H9 (cell line): ENCODE results near the gene ANKRD65. TPM values are rescaled to one million over a fixed set of nuclear protein-coding genes. Genes with fewer than 3 reads are reported as not detected.

ENCODE experiments used
- DNase-seq: peaks from one replicate; pipeline ENCODE4 v3.0.0-alpha.2; 2017
- H2AFZ ChIP-seq: one replicate; pipeline ENCODE4 v1.6.1; 2013; ENCODE audit warnings: mild to moderate bottlenecking, low read length, control low read depth, moderate library complexity
- H2AK5ac ChIP-seq: 2 replicates; pipeline ENCODE4 v1.6.1; 2013; ENCODE audit warnings: low read length, control low read depth, mixed read lengths; ENCODE audit not compliant: insufficient read length
- H2BK120ac ChIP-seq: one replicate; pipeline ENCODE4 v1.6.1; 2013; ENCODE audit warnings: low read depth, mild to moderate bottlenecking, low read length, control low read depth, inconsistent platforms; ENCODE audit not compliant: poor library complexity, severe bottlenecking
- H2BK12ac ChIP-seq: 2 replicates; pipeline ENCODE4 v1.6.1; 2013; ENCODE audit warnings: low read length, control low read depth, mixed read lengths, low read depth; ENCODE audit not compliant: insufficient read length
- H2BK15ac ChIP-seq: 2 replicates; pipeline ENCODE4 v1.6.1; 2013; ENCODE audit warnings: low read depth, low read length, control low read depth
- H2BK20ac ChIP-seq: one replicate; pipeline ENCODE4 v1.6.1; 2013; ENCODE audit warnings: low read depth, mild to moderate bottlenecking, low read length, control low read depth, inconsistent platforms; ENCODE audit not compliant: poor library complexity, severe bottlenecking
- H2BK5ac ChIP-seq: 2 replicates; pipeline ENCODE4 v1.6.1; 2013; ENCODE audit warnings: low read length, control low read depth, mixed read lengths; ENCODE audit not compliant: insufficient read length
- H3K14ac ChIP-seq: 2 replicates; pipeline ENCODE4 v1.6.1; 2013; ENCODE audit warnings: low read length, control low read depth; ENCODE audit not compliant: insufficient read depth
- H3K18ac ChIP-seq: 2 replicates; pipeline ENCODE4 v1.6.1; 2013; ENCODE audit warnings: low read depth, mild to moderate bottlenecking, mixed read lengths, low read length, control low read depth; ENCODE audit not compliant: insufficient read length
- H3K23ac ChIP-seq: 2 replicates; pipeline ENCODE4 v1.6.1; 2013; ENCODE audit warnings: low read length, control low read depth, mixed read lengths, low read depth; ENCODE audit not compliant: insufficient read length
- H3K23me2 ChIP-seq: 2 replicates; pipeline ENCODE4 v1.6.1; 2013; ENCODE audit warnings: low read depth, mild to moderate bottlenecking, mixed read lengths, low read length, control low read depth; ENCODE audit not compliant: insufficient read length, poor library complexity, severe bottlenecking
- H3K27ac ChIP-seq: 2 replicates; pipeline ENCODE4 v1.5.1; 2013; ENCODE audit warnings: low read length, control low read depth, mixed read lengths, low read depth; ENCODE audit not compliant: insufficient read length
- H3K27me3 ChIP-seq: 2 replicates; pipeline ENCODE4 v1.6.1; 2013; ENCODE audit warnings: low read length, control low read depth, inconsistent platforms; ENCODE audit not compliant: insufficient read depth
- H3K4ac ChIP-seq: 2 replicates; pipeline ENCODE4 v1.6.1; 2013; ENCODE audit warnings: low read depth, mild to moderate bottlenecking, control low read depth, inconsistent platforms, low read length, moderate library complexity
- H3K4me1 ChIP-seq: 2 replicates; pipeline ENCODE4 v1.6.1; 2013; ENCODE audit warnings: low read length, control low read depth, inconsistent platforms; ENCODE audit not compliant: insufficient read depth
- H3K4me2 ChIP-seq: 2 replicates; pipeline ENCODE4 v1.6.1; 2013; ENCODE audit warnings: low read length, control low read depth, mixed read lengths; ENCODE audit not compliant: insufficient read length, insufficient read depth
- H3K56ac ChIP-seq: 2 replicates; pipeline ENCODE4 v1.6.1; 2013; ENCODE audit warnings: low read depth, mild to moderate bottlenecking, mixed read lengths, low read length, control low read depth; ENCODE audit not compliant: insufficient read length
- H3K79me1 ChIP-seq: 2 replicates; pipeline ENCODE4 v1.6.1; 2013; ENCODE audit warnings: low read depth, mild to moderate bottlenecking, moderate library complexity, low read length, control low read depth, inconsistent platforms; ENCODE audit not compliant: insufficient read depth, poor library complexity, severe bottlenecking
- H3K79me2 ChIP-seq: 2 replicates; pipeline ENCODE4 v1.6.1; 2013; ENCODE audit warnings: low read length, control low read depth, inconsistent platforms; ENCODE audit not compliant: insufficient read depth
- H3K9ac ChIP-seq: 2 replicates; pipeline ENCODE4 v1.6.1; 2013; ENCODE audit warnings: low read length, control low read depth, mixed read lengths; ENCODE audit not compliant: insufficient read length; ENCODE audit errors: extremely low read depth
- H3K9me3 ChIP-seq: one replicate; pipeline ENCODE4 v1.6.1; 2013; ENCODE audit warnings: low read depth, low read length, inconsistent platforms; ENCODE audit not compliant: control insufficient read depth
- H3T11ph ChIP-seq: one replicate; pipeline ENCODE4 v1.6.1; 2013; ENCODE audit warnings: mild to moderate bottlenecking, low read length, control low read depth, inconsistent platforms
- H4K20me1 ChIP-seq: one replicate; pipeline ENCODE4 v1.6.1; 2013; ENCODE audit not compliant: control insufficient read depth, insufficient read length, insufficient read depth
- H4K5ac ChIP-seq: 2 replicates; pipeline ENCODE4 v1.6.1; 2013; ENCODE audit warnings: low read depth, mild to moderate bottlenecking, mixed read lengths, low read length, control low read depth; ENCODE audit not compliant: insufficient read length
- H4K8ac ChIP-seq: replicated peaks from 2 replicates; pipeline ENCODE4 v1.6.1; 2013; ENCODE audit warnings: low read length, control low read depth, mixed read lengths, low read depth; ENCODE audit not compliant: insufficient read length
- H4K91ac ChIP-seq: 2 replicates; pipeline ENCODE4 v1.6.1; 2013; ENCODE audit warnings: low read depth, mild to moderate bottlenecking, moderate library complexity, mixed read lengths, low read length, control low read depth; ENCODE audit not compliant: insufficient read length
- H3K27ac Mint-ChIP-seq, 3 experiments: 2 replicates in 2 of 3; 3 replicates in 1 of 3; pipeline ENCODE4 v1.8.0; 2020 to 2021; ENCODE audit warnings: mixed read lengths in 3 of 3, mild to moderate bottlenecking in 1 of 3, moderate library complexity in 1 of 3
- H3K27me3 Mint-ChIP-seq: 2 replicates; pipeline ENCODE4 v1.8.0; 2021; ENCODE audit warnings: low read depth, mild to moderate bottlenecking, moderate library complexity, mixed read lengths
- H3K36me3 Mint-ChIP-seq, 3 experiments: 2 replicates in 2 of 3; 3 replicates in 1 of 3; pipeline ENCODE4 v1.8.0; 2020 to 2021; ENCODE audit warnings: low read depth in 3 of 3, mixed read lengths in 3 of 3; ENCODE audit not compliant: insufficient read depth in 1 of 3
- H3K4me1 Mint-ChIP-seq, 2 experiments: 2 replicates each; pipeline ENCODE4 v1.8.0; 2020; ENCODE audit warnings: mixed read lengths in 2 of 2
- H3K4me3 Mint-ChIP-seq, 2 experiments: 2 replicates in 1 of 2; 3 replicates in 1 of 2; pipeline ENCODE4 v1.8.0; 2020 to 2021; ENCODE audit warnings: mild to moderate bottlenecking in 2 of 2, mixed read lengths in 2 of 2, moderate library complexity in 1 of 2
- H3K9me3 Mint-ChIP-seq, 2 experiments: 2 replicates in 1 of 2; 3 replicates in 1 of 2; pipeline ENCODE4 v1.8.0; 2020; ENCODE audit warnings: mild to moderate bottlenecking in 2 of 2, mixed read lengths in 2 of 2, moderate library complexity in 1 of 2
- CTCF ChIP-seq: fragments of 200-600 bp; sonication (generic); conservative IDR thresholded peaks from 3 replicates; pipeline ENCODE4 v1.8.0; 2021; ENCODE audit warnings: antibody characterized with exemption, mild to moderate bottlenecking
- WGBS: extraction: QIAGEN DNeasy Blood & Tissue Kit; methylation state at CpG from one replicate; pipeline ENCODE4 v1.1.7; 2013; ENCODE audit warnings: missing lambda C conversion rate, low lambda C conversion rate, mixed read lengths; ENCODE audit not compliant: insufficient read length; ENCODE audit errors: extremely low coverage; 5-methylcytosine and 5-hydroxymethylcytosine counted together
- total RNA-seq: library from RNA; stranded (reverse); gene quantifications from 2 replicates; pipeline ENCODE4 v1.2.1, GENCODE V29; 2021

ANKRD65 gene
- total RNA-seq, 1 experiment from 2014 or later, result 3.1 TPM

- H4K20me1 ChIP-seq, result no peaks in the 10 kb centered on the region
- H3K79me2 ChIP-seq, result peaks cover 2% of the 10 kb centered on the region; the same call in 1 of the 2 replicates
- H2BK120ac ChIP-seq, result no peak overlapping the region
- Mint-ChIP-seq H3K27ac (peak overlapping the region in 1 of 3 experiments; percentile 95; a peak in 1 of 7 replicates), H3K4me1 (peaks cover 31 to 46% of the 10 kb centered on the region in 2 experiments), H3K9me3 (peaks cover 3 to 4% of the 10 kb centered on the region in 2 experiments; a peak in 4 of 5 replicates), H3K27me3 (no peaks in the 10 kb centered on the region), H3K4me3 (no peak overlapping the region; a peak in 1 of 5 replicates), H3K36me3 (peaks cover 3 to 5% (median 4%) of the 10 kb centered on the region in 3 experiments; a peak in 5 of 7 replicates)
- no peak overlapping the region for H2BK5ac ChIP-seq
- H2BK20ac ChIP-seq, result no peak overlapping the region
- no peaks in the 10 kb centered on the region for H3K79me1 ChIP-seq
- no peak overlapping the region for H3K4me2 ChIP-seq
- no peaks in the 10 kb centered on the region for H3K9me3 ChIP-seq
- H3K14ac ChIP-seq, result no peak overlapping the region; the same call in 1 of the 2 replicates
- H3K4me1 ChIP-seq, result peaks cover 2% of the 10 kb centered on the region; the same call in 1 of the 2 replicates
- H2BK15ac ChIP-seq, result no peak overlapping the region
- TF ChIP-seq CTCF, result no peak
- no peak overlapping the region for H3K56ac ChIP-seq
- no peak overlapping the region for H3T11ph ChIP-seq
- H3K27ac ChIP-seq, result no peak overlapping the region
- no peak overlapping the region for H4K5ac ChIP-seq
- no peak overlapping the region for H4K8ac ChIP-seq
- no peak overlapping the region for H3K4ac ChIP-seq
- H3K23me2 ChIP-seq, result peaks cover 10% of the 10 kb centered on the region
- H3K23ac ChIP-seq, result no peak overlapping the region
- H4K91ac ChIP-seq, result no peak overlapping the region
- no peak overlapping the region for H3K9ac ChIP-seq
- H3K27me3 ChIP-seq, result no peaks in the 10 kb centered on the region
- no peak overlapping the region for H2BK12ac ChIP-seq
- no peak overlapping the region for H2AK5ac ChIP-seq
- no peak for DNase-seq
- H2AFZ ChIP-seq, result no peak overlapping the region
- no CpG with 5 or more reads among the region's 5 CpGs for WGBS
- H3K18ac ChIP-seq, result peak overlapping the region; percentile 17
Observed at GRCh38 chr1:1431845-1432273, 10.8 kb upstream of the ANKRD65 start.
